Measurements from ENCODE around the gene SEC14L2.

- TF ChIP-seq CTCF (IDR thresholded peaks at IDR 0.05; ENCODE audit: insufficient read depth, low read depth, low read length) (no peak), EZH2 (IDR thresholded peaks at IDR 0.05; ENCODE audit: insufficient read depth, low read length) (no peak)
Measured at GRCh38 chr22:30427871-30428270, 31.1 kb downstream of the SEC14L2 start.

All from astrocyte (in vitro differentiated cells and primary cell).